GM12864 (cell line): Measurements from ENCODE around the gene LRFN2.

ENCODE experiments used
- DNase-seq: peaks from one replicate; pipeline ENCODE4 v3.0.0-alpha.2; 2011; ENCODE audit warnings: low read depth
- H3K4me3 ChIP-seq: 2 replicates; pipeline ENCODE4 v1.5.1; 2011; ENCODE audit warnings: mild to moderate bottlenecking, low read depth, low read length, control low read depth
- CTCF ChIP-seq: IDR thresholded peaks from 2 replicates; pipeline ENCODE4 v1.5.1; 2011; ENCODE audit warnings: low read depth, mild to moderate bottlenecking, moderate library complexity, low read length, control low read depth, inconsistent platforms; ENCODE audit errors: missing control alignments

The LRFN2 gene

GRCh38 chr6:40353967-40354452, 233.2 kb downstream of the LRFN2 start:
- no peak for DNase-seq
- no peak for TF ChIP-seq CTCF
- H3K4me3 ChIP-seq, result no peak overlapping the region

GRCh38 chr6:40353197-40353966, 233.8 kb downstream of the LRFN2 start:
- no peak for DNase-seq
- H3K4me3 ChIP-seq, result no peak overlapping the region
- TF ChIP-seq CTCF, result no peak

GRCh38 chr6:40352527-40353170, 234.5 kb downstream of the LRFN2 start:
- DNase-seq, result no peak
- H3K4me3 ChIP-seq, result no peak overlapping the region
- TF ChIP-seq CTCF, result no peak

GRCh38 chr6:40352006-40352405, 235.2 kb downstream of the LRFN2 start:
- no peak for TF ChIP-seq CTCF
- H3K4me3 ChIP-seq, result no peak overlapping the region
- no peak for DNase-seq

GRCh38 chr6:40350747-40351217, 236.4 kb downstream of the LRFN2 start:
- no peak for DNase-seq
- H3K4me3 ChIP-seq, result no peak overlapping the region
- no peak for TF ChIP-seq CTCF

GRCh38 chr6:40349901-40350746, 237.0 kb downstream of the LRFN2 start:
- no peak overlapping the region for H3K4me3 ChIP-seq
- no peak for DNase-seq
- no peak for TF ChIP-seq CTCF
